Nephron progenitor cell (in vitro differentiated cells): ENCODE data around the gene PYHIN1.

Experiments used
- DNase-seq: peaks from one replicate; pipeline ENCODE4 v3.0.0; 2021
- H3K27ac Mint-ChIP-seq: 2 replicates; pipeline ENCODE4 v1.8.0; 2021; ENCODE audit warnings: mild to moderate bottlenecking, moderate library complexity, mixed read lengths
- H3K27me3 Mint-ChIP-seq: 2 replicates; pipeline ENCODE4 v1.8.0; 2021; ENCODE audit warnings: mild to moderate bottlenecking, low read depth, mixed read lengths; ENCODE audit not compliant: poor library complexity
- H3K36me3 Mint-ChIP-seq: 2 replicates; pipeline ENCODE4 v1.8.0; 2021; ENCODE audit warnings: low read depth, mixed read lengths
- H3K4me1 Mint-ChIP-seq: 2 replicates; pipeline ENCODE4 v1.8.0; 2021; ENCODE audit warnings: mixed read lengths
- H3K4me3 Mint-ChIP-seq: 2 replicates; pipeline ENCODE4 v1.8.0; 2021; ENCODE audit warnings: mild to moderate bottlenecking, moderate library complexity, mixed read lengths
- H3K9me3 Mint-ChIP-seq: 2 replicates; pipeline ENCODE4 v1.8.0; 2021; ENCODE audit warnings: mild to moderate bottlenecking, moderate library complexity, mixed read lengths
- CTCF ChIP-seq: fragments of 200-600 bp; sonication (generic); IDR thresholded peaks from 2 replicates; pipeline ENCODE4 v1.5.0; 2021; ENCODE audit warnings: antibody characterized with exemption

Gene PYHIN1

GRCh38 chr1:158931055-158931737 lies at the start of gene PYHIN1:
PYHIN1 (plus strand) TSS chr1:158931552; CDS start chr1:158936911, 5,359 bp downstream.
- no peak for DNase-seq
- no peaks in the 10 kb centered on the region for H3K36me3 Mint-ChIP-seq

GRCh38 chr1:158893654-158894053 lies 37.7 kb upstream of the PYHIN1 start:
- DNase-seq = no peak
- H3K27me3 Mint-ChIP-seq = no peaks in the 10 kb centered on the region

More at GRCh38 chr1:158931055-158931737, at the start of gene PYHIN1:
- H3K9me3 Mint-ChIP-seq = peaks cover 14% of the 10 kb centered on the region
- H3K4me3 Mint-ChIP-seq = no peak within 1 kb of the TSS
- no peaks in the 10 kb centered on the region for H3K27me3 Mint-ChIP-seq
- no peak for TF ChIP-seq CTCF
- no peaks in the 10 kb centered on the region for H3K4me1 Mint-ChIP-seq
- no peak within 1 kb of the TSS for H3K27ac Mint-ChIP-seq

GRCh38 chr1:158898722-158899121 lies 32.6 kb upstream of the PYHIN1 start:
- Mint-ChIP-seq H3K4me1 (no peaks in the 10 kb centered on the region), H3K27ac (no peak overlapping the region), H3K9me3 (no peaks in the 10 kb centered on the region), H3K27me3 (peaks cover under 1% of the 10 kb centered on the region), H3K36me3 (no peaks in the 10 kb centered on the region), H3K4me3 (no peak overlapping the region)
- no peak for DNase-seq
- TF ChIP-seq CTCF = no peak

More at GRCh38 chr1:158893654-158894053, 37.7 kb upstream of the PYHIN1 start:
- Mint-ChIP-seq H3K4me1 (no peaks in the 10 kb centered on the region), H3K27ac (no peak overlapping the region), H3K36me3 (no peaks in the 10 kb centered on the region), H3K9me3 (no peaks in the 10 kb centered on the region), H3K4me3 (no peak overlapping the region)
- TF ChIP-seq CTCF = no peak

- Mint-ChIP-seq H3K27ac (no peak overlapping the region), H3K36me3 (no peaks in the 10 kb centered on the region), H3K9me3 (no peaks in the 10 kb centered on the region), H3K27me3 (peaks cover 2% of the 10 kb centered on the region), H3K4me1 (no peaks in the 10 kb centered on the region), H3K4me3 (no peak overlapping the region)
- no peak for DNase-seq
- no peak for TF ChIP-seq CTCF
Measured at GRCh38 chr1:158901623-158902022, 29.7 kb upstream of the PYHIN1 start.

GRCh38 chr1:158916085-158916484 lies 15.3 kb upstream of the PYHIN1 start:
- Mint-ChIP-seq H3K4me3 (no peak overlapping the region), H3K9me3 (peaks cover 31% of the 10 kb centered on the region), H3K36me3 (no peaks in the 10 kb centered on the region), H3K27ac (no peak overlapping the region), H3K27me3 (peaks cover 6% of the 10 kb centered on the region), H3K4me1 (no peaks in the 10 kb centered on the region)
- no peak for DNase-seq
- TF ChIP-seq CTCF = no peak

- TF ChIP-seq CTCF = no peak
Measured at GRCh38 chr1:158924677-158925076, 6.7 kb upstream of the PYHIN1 start.

More at GRCh38 chr1:158924677-158925076, 6.7 kb upstream of the PYHIN1 start:
- H3K9me3 Mint-ChIP-seq = peaks cover 28% of the 10 kb centered on the region
- H3K27ac Mint-ChIP-seq = no peak overlapping the region
- no peaks in the 10 kb centered on the region for H3K27me3 Mint-ChIP-seq
- no peak overlapping the region for H3K4me3 Mint-ChIP-seq
- H3K36me3 Mint-ChIP-seq = no peaks in the 10 kb centered on the region
- no peaks in the 10 kb centered on the region for H3K4me1 Mint-ChIP-seq
- no peak for DNase-seq
